Stomach smooth muscle (tissue), 2 donors: ENCODE data around the gene HTT.
"Not testable (repeated sequence)": the region's sequence is repeated elsewhere in the genome, so short reads cannot be mapped to it uniquely, and the experiment has no call there.

Source experiments
- H3K27ac ChIP-seq: one replicate; pipeline ENCODE4 v1.7.0; 2013; ENCODE audit warnings: mild to moderate bottlenecking, low read length, inconsistent platforms
- H3K27me3 ChIP-seq, 2 donors: one replicate each; pipeline ENCODE4 v1.7.0; 2013; ENCODE audit warnings: low read length in 2 of 2; ENCODE audit not compliant: insufficient read depth in 2 of 2, control insufficient read depth in 1 of 2
- H3K36me3 ChIP-seq, 2 donors: one replicate each; pipeline ENCODE4 v1.7.0; 2013; ENCODE audit warnings: low read length in 2 of 2; ENCODE audit not compliant: control insufficient read depth in 2 of 2, insufficient read depth in 2 of 2
- H3K4me1 ChIP-seq: one replicate; pipeline ENCODE4 v1.7.0; 2013; ENCODE audit warnings: low read length; ENCODE audit not compliant: control insufficient read depth, insufficient read depth
- H3K4me3 ChIP-seq, 2 donors: one replicate each; pipeline ENCODE4 v1.7.0; 2013; ENCODE audit warnings: low read length in 2 of 2
- H3K9ac ChIP-seq, 2 donors: one replicate each; pipeline ENCODE4 v1.7.0; 2013; ENCODE audit warnings: low read length in 2 of 2, mild to moderate bottlenecking in 1 of 2
- H3K9me3 ChIP-seq, 2 donors: one replicate each; pipeline ENCODE4 v1.7.0; 2013; ENCODE audit warnings: low read length in 2 of 2; ENCODE audit not compliant: control insufficient read depth in 2 of 2
- donor health status: healthy.
- donor health status: Pancreatic carcinoma.

The HTT gene

GRCh38 chr4:3145234-3145924 lies 70.9 kb downstream of the HTT start:
- Histone ChIP-seq H3K9me3 (no peaks in the 10 kb centered on the region), H3K27me3 (no peaks in the 10 kb centered on the region), H3K9ac (no peak overlapping the region), H3K27ac (no peak overlapping the region), H3K4me1 (no peaks in the 10 kb centered on the region), H3K36me3 (peaks cover 30 to 39% of the 10 kb centered on the region in 2 donors), H3K4me3 (no peak overlapping the region)

DNA sequence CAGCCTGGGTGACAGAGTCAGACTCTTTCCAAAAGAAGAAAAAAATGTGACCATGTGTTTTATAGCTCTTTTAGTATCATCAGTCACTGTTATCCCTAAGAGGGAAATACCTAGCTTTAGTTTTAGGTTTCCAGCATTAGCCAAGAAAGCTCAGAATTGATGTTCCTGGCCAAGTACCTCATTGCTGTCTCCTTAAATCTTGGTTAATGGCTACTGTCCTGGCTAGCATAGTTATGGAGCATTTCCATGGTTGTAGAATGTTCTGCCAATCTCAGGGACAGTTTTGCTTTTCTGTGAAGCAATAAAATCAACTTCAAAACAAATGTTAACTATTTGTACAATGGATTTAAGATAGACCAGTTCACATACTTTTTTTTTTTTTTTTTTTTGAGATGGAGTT lies 74.4 kb downstream of the HTT start:
- peaks cover 38 to 42% of the 10 kb centered on the region in 2 donors for H3K36me3 ChIP-seq

GRCh38 chr4:3151238-3151637 lies 76.8 kb downstream of the HTT start:
- not testable (repeated sequence) for H3K27me3 ChIP-seq, H3K4me3 ChIP-seq, H3K9ac ChIP-seq, H3K27ac ChIP-seq, H3K4me1 ChIP-seq, H3K9me3 ChIP-seq
- peaks cover 38 to 42% of the 10 kb centered on the region in 2 donors for H3K36me3 ChIP-seq

More for the DNA sequence above, 74.4 kb downstream of the HTT start:
- Histone ChIP-seq H3K9ac (no peak overlapping the region), H3K27me3 (no peaks in the 10 kb centered on the region), H3K9me3 (no peaks in the 10 kb centered on the region), H3K4me3 (no peak overlapping the region), H3K27ac (no peak overlapping the region), H3K4me1 (no peaks in the 10 kb centered on the region)

DNA sequence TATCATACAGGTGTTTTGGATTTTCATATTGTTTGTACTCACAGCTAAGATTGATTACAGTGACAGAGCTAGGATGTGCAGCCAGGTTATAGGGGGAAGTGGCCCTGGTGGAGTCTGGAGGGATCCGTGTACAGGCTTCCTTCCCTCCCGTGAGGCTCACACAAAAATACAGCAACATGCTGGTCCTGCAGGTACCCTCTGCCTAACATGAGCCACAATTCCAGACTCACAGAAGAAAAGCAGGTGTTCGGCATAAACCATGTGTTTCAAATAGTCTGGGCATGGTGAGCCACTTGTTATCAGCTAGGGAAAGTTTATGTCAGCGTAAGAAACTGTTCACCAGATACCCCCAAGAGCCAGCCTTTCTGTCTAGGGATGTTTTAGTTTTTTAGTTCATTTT lies 82.9 kb downstream of the HTT start:
- H3K9ac ChIP-seq = no peak overlapping the region
- no peaks in the 10 kb centered on the region for H3K4me1 ChIP-seq
- no peaks in the 10 kb centered on the region for H3K27me3 ChIP-seq
- H3K36me3 ChIP-seq = peaks cover 39 to 45% of the 10 kb centered on the region in 2 donors
- H3K4me3 ChIP-seq = no peak overlapping the region
- H3K27ac ChIP-seq = no peak overlapping the region
- H3K9me3 ChIP-seq = no peaks in the 10 kb centered on the region

DNA sequence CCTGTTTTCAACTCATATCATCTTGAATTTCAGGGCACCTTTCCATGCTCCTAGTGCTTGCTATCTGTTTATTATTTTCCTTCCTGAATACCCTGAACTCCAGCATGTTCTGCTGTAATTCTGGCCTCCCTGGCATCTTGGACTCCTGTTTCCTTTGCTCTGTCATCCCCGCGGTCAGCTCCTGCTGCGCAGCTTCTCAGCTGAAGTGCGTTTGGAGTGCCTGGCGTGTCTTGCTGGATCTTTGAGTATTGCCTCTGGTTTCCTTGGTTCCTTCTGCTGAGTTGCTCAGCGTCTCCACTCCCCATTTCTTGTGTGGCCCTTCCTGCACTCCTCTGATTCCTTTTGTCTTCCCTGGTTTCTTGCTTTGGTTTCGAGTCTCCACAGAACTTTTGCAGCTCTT lies 84.4 kb downstream of the HTT start:
- H3K9ac ChIP-seq = no peak overlapping the region
- H3K27me3 ChIP-seq = no peaks in the 10 kb centered on the region
- H3K27ac ChIP-seq = no peak overlapping the region
- H3K4me3 ChIP-seq = no peak overlapping the region
- H3K4me1 ChIP-seq = no peaks in the 10 kb centered on the region
- no peaks in the 10 kb centered on the region for H3K9me3 ChIP-seq
- peaks cover 29 to 39% of the 10 kb centered on the region in 2 donors for H3K36me3 ChIP-seq

DNA sequence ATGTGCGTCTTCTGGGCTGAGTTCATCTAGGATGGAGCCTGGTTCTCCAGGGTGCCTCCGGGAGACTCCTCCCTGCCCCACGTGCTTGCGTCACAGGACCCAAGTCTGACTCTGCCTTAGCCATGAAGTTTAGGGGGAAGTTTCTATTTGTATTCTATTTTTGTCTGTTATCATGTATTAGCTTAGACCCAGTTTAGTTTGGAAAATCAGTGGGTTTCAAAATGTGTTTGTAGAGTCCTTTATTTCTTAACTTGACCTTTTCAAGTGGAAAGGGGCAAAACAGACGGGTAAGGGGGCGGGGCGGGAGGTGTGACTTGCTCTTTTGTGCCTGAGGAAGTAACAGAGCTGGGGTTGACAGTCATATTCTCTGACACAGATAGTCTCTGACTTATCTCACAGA lies 86.0 kb downstream of the HTT start:
- Histone ChIP-seq H3K4me3 (no peak overlapping the region), H3K4me1 (no peaks in the 10 kb centered on the region), H3K27me3 (no peaks in the 10 kb centered on the region), H3K27ac (no peak overlapping the region), H3K9ac (no peak overlapping the region), H3K9me3 (no peaks in the 10 kb centered on the region), H3K36me3 (peaks cover 26 to 30% of the 10 kb centered on the region in 2 donors)

DNA sequence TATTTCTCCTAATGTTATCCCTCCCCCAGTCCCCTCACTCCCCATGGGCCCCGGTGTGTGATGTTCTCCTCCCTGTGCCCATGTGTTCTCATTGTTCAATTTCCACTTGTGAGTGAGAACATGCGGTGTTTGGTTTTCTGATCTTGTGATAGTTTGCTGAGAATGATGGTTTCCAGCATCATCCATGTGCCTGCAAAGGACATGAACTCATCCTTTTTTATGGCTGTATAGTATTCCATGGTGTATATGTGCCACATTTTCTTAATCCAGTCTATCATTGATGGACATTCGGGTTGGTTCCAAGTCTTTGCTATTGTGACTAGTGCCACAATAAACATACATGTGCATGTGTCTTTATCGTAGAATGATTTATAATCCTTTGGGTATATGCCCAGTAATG lies 86.6 kb downstream of the HTT start:
- not testable (repeated sequence) for H3K27me3 ChIP-seq, H3K27ac ChIP-seq, H3K9ac ChIP-seq, H3K4me3 ChIP-seq, H3K9me3 ChIP-seq, H3K4me1 ChIP-seq
- H3K36me3 ChIP-seq = peaks cover 26 to 27% of the 10 kb centered on the region in 2 donors

DNA sequence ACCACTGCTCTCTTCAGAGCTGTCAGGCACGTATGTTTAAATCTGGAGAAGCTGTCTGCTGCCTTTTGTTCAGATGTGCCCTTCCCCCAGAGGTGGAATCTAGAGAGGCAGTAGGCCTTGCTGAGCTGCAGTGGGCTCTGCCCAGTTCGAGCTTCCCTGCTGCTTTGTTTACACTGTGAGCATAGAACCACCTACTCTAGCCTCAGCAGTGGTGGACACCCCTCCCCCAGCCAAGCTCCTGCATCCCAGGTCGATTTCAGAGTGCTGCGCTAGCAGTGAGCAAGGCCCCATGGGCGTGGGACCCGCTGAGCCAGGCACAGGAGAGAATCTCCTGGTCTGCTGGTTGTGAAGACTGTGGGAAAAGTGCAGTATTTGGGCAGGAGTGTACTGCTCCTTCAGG lies 92.0 kb downstream of the HTT start:
- not testable (repeated sequence) for H3K4me3 ChIP-seq, H3K27ac ChIP-seq, H3K4me1 ChIP-seq, H3K36me3 ChIP-seq, H3K9me3 ChIP-seq, H3K9ac ChIP-seq, H3K27me3 ChIP-seq

DNA sequence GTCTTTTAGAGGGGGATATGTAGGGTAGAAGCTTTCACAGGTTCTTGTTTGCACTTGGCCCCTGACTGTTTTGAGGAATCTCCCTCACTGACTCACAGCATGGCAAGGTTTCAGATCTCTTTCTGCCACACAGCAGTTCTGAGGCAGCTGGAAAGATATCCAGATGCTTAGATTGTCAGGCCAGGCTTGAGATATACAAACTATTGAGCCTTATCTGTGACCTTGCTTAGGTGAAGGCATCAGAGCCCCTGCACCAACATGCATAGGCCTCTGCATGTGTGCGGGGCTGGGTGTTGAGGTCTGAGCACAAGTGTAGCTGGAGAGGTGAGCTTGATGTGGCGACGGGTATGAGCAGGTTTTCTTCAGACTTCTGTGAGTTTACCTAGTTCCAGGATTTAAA lies 93.5 kb downstream of the HTT start:
- Histone ChIP-seq H3K36me3 (peaks cover 9 to 11% of the 10 kb centered on the region in 2 donors), H3K27me3 (no peaks in the 10 kb centered on the region), H3K9me3 (no peaks in the 10 kb centered on the region), H3K27ac (no peak overlapping the region), H3K9ac (no peak overlapping the region), H3K4me1 (peaks cover 4% of the 10 kb centered on the region), H3K4me3 (no peak overlapping the region)

DNA sequence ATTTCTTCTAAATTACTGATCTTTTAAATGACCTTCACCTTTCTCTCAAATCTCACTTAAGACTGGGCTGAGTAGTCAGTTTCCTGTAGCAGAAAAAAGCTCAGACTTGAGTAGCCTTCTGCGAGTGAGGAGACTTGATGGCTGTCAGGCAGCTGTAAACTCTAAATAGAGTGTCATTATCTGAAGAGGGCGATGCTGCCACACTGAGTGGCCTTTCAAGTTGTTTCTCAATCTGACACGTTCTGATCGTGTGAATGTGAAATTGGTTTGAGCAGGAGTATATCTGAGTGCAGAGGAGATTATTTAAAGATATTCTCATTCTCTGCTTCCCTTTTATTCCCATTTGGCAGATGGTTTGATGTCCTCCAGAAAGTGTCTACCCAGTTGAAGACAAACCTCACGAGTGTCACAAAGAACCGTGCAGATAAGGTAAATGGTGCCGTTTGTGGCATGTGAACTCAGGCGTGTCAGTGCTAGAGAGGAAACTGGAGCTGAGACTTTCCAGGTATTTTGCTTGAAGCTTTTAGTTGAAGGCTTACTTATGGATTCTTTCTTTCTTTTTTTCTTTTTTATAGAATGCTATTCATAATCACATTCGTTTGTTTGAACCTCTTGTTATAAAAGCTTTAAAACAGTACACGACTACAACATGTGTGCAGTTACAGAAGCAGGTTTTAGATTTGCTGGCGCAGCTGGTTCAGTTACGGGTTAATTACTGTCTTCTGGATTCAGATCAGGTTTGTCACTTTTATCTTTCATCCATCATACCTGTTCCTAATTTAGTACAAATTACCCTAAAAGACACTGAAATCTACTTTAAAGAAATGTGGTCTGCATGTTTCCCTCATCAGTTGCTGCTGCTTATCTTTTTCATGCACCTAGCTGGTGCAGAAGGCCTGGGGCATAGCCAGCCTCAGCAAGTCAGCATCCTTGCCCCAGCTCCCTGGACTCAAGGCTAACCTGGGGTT lies 100.2 kb downstream of the HTT start:
- no peak overlapping the region for H3K27ac ChIP-seq
- peaks cover 44 to 46% of the 10 kb centered on the region in 2 donors for H3K36me3 ChIP-seq

More for the DNA sequence above, 100.2 kb downstream of the HTT start:
- Histone ChIP-seq H3K9me3 (no peaks in the 10 kb centered on the region), H3K4me1 (no peaks in the 10 kb centered on the region), H3K4me3 (no peak overlapping the region), H3K27me3 (no peaks in the 10 kb centered on the region), H3K9ac (no peak overlapping the region)
